ENCODE results near the gene C4orf50.
"Not testable (repeated sequence)": the region's sequence is repeated elsewhere in the genome, so short reads cannot be mapped to it uniquely, and the experiment has no call there.

The C4orf50 gene

DNA sequence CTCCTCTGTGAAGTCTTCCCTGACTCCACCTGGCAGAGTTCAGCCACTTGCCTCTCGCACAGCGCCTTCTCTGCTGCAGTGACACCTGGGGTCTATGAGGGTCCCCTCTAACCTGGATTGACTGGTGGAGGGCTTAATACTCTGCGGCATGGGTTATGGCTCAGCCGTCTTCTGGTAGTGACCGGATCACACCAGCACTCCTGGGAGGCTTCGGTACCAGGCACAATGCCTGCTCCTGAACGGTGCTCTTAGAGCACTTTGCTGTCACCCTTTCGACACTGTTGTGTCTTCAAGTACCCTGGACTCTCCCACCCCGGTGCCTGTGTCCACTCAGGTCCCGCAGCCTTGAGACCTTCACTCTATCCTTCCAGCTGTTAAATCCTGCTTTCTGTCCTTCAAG is 50.0 kb downstream of the C4orf50 start:
- DNase-seq (ENCODE audit: low spot score), result no peak

DNA sequence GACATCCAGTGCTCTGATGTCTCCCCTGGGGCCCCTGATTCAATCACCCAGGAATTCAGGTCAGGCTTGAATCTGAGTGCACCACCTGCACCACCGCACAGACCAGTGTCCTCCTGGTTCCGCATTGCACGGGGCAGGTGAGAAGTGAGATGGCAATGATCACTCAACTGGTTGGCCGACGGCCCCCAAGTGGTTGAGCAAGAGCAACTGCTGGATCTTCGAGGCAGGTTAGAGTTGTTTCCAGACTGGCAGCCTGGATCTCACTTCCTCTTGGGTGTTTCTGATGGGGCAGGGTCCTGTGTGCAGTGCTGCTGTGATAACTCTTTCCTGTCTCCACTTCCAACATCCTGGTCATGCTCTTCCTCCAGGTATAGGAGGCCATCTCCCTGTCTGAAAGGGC is 50.4 kb downstream of the C4orf50 start:
- no peak for DNase-seq (ENCODE audit: low spot score)

DNA sequence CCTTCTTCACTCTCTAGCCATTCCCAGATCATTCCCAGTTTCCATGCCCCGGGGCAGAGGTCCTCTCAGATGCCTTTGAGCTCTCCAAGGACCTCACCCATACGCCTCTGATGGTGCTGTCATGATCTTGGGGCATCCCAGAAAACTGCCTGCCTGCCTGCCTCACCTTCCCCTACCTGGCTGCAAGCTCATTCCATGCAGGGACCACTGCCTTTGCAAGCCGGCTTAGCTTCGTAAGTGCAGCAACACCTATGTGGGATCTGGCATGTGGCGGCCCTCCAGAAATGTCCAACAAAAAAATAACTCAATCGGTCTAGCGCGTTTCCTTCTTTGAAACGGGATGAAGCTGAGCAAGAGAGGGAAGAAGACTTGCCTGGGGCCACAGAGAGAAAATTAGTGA is 53.0 kb downstream of the C4orf50 start:
- DNase-seq (ENCODE audit: low spot score), result no peak

DNA sequence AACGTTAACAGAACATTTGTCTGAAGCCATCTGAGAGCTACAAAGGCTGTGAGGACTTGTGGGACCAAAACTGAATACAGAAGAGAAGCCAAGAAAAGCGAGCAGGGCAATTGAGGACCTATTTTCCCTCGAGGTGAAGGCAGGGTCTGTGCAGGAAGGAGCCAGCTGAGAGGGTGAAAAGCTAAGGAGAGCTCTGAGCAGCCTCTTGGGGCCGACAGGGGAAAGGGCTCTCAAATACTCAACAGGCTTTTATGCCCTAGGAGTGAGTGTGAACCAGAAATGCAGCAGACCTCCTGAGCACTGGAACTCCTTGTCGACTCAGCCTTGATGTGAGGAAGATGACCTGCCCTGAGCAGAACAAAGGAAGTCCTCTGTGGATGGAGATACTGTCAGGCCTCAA is 54.2 kb downstream of the C4orf50 start:
- DNase-seq (ENCODE audit: low spot score), result no peak

DNA sequence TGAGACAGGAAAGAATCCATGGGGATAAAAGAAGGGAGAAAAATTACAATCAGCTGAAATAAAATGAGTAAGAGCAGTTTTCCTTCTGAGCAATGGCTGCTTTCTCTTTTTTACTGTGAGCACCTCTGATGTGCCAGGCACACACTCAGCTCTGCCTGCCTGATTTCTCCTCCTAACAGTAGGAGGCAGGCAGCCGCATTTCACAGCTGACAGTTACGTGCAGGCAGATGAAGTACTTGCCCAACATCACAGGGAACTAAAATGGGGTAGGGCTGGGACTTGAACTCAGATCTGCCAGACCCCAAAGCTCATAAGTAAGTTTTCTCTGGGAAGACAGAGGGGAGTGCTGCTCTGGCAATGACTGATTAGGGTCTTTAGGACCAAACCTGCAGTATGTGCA is 54.6 kb downstream of the C4orf50 start:
- no peak for DNase-seq (ENCODE audit: low spot score)

DNA sequence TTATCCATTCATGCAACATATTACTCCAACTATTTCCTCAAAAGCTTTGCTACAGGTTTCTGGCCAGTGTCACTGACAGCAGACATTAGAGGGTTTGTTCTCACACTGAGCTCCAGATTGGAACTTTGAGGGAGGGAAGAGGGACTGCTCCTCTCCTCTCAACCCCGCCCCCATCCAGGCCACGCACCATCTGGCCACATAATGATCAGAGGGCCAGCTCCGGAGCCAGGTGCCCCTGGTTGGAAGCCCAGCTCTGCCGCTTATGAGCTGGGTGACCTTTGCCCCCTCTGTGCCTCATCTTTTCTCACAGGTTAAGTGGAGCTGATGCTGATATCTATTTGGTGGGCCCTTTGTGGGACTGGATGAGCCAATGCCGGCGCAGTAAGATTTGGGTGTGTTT is 55.8 kb downstream of the C4orf50 start:
- DNase-seq (ENCODE audit: low spot score), result no peak

DNA sequence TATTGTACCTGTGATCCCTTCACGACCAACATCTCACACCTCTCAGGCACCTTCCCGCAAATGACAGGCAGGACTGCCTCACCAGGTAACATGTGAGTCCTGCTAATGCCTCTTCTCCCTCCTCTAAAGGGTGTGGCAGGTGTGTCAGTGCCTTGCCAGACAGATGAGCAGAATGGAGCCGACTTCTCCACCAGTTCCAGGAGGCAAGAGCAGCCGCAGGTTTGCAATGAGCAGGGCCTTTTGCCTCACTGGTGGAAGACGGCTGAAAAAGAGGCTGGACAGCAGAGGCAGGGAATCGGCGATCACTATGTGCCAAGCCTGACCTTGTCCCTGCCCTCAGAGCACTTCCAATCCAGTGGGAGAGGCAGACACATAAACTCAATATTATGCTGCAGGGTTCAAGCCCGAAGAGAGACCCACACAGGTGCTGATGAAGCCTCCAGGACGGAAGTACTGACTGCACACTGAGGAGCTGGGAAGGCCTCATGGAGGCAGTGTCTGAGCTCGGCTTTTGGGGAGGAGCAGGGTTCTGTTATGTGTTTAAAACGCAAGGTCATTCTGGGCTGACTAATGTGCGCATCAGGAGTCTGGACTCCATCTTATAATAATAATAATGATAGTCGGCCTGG is 57.9 kb downstream of the C4orf50 start:
- DNase-seq (ENCODE audit: low spot score), result no peak

DNA sequence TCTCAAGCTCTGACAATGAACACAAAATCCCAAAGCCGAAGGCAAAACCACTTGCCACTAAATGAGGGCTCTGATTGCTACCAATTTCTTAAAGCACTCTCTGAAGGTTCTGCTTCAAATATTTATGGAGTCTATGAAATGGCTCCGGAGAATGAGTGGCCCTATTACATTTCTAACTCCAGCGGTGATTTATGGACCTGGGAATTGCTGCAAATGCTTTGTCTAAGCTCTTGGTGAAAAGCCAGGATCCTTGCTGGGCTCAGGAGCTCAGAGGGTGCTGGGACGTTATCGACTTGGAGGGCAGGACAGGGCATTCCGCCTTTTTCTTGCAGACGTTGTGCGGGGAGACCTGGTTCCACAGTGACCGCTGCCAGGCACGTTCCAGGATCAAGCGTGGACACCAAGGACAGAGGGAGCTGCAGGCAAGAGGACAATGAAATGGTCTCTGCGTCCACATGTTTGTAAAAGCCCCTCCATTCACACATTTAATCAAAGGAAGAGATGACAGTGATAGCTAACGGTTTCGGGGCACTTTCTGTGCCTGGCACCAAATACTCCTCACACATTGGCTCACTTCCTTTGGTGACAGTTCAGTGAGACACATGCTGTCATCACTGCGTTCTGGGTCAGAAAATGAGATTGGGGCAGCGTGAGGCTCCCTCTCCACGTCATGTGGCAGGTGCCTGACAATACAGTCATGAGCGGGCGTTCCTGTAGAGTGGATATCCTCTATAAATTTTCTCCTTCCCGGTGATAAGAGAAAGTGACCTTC is 58.8 kb downstream of the C4orf50 start:
- DNase-seq (ENCODE audit: low spot score), result no peak

DNA sequence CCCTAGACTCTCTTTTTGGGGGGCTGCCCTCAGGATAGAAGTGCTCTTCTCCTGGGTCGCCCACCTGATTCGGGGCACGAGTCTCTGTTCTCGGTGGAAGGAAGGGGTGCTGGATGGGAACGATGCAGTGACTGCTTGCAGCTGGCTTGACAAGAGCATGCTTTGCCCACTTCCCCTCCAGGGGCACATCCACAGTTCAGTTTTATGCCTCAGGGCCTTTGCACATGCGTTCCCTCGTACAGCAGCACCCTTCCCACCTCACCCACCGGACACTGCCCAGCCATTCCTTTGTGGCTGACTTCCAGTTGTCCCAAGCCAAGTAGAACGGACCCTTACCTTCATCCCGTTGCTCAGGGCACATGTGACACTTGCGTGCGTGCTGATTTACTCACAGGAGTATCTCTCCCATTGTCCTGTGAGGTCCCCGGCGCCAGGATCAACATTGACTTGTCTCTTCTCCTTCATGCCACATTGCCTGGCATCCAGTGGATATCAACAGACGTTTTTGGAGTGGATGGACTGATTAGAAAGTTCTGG is 60.0 kb downstream of the C4orf50 start:
- DNase-seq (ENCODE audit: low spot score), result no peak

DNA sequence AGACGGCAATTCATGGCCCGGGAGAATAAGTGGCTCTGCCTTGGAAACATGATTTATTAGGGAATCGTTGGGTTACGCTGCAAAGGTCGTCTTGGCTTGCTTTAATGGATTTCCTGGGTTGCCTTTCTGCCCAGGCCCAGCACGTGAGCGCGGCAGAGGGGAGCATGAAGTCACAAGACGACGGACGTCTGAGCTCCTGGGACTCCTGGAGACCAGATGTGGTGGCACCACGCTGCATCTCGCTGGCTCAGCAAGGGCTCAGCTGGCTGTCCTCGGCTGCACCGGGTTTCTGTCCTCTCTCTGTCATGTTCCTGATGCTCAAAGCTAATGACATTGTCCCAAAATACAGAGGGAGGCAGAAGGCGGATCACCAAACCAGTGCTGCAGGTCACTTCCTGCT is 61.2 kb downstream of the C4orf50 start:
- no peak for DNase-seq (ENCODE audit: low spot score)

DNA sequence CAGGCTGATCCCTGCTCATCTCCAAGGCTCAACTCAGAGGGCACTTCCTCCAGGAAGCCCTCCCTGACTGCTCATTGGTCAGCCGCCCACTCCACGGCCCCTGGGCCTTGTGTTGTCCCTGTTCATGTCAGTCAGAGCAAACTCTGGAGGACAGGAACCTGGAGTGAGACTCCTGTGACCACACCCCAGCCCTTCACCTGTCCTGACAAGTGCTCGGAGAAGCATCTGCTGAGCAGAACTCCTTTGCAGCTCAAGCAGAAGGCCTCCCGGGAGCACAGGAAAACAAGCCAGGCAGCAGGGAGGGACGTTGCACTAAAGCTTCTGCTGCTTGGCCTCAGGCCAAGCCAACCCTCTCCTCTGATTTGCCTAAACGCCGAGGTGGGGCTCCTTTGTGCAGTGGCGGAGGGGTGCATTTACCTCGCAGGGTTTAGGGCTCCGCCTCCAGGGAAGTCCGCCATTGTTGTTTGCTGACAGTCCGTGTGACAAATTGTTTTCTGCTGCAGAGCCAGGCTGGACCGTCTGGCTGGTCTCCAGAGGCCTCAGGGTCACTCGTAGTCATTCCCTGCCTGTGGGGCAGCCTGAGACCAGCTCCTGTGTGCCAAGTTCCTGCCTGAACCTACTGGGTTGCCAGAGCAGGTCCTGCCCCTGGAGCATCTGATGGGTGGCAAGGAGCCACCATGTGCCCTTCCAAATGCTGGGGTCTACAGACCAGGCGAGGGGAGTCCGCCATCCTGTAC is 61.8 kb downstream of the C4orf50 start:
- DNase-seq (ENCODE audit: low spot score), result no peak

DNA sequence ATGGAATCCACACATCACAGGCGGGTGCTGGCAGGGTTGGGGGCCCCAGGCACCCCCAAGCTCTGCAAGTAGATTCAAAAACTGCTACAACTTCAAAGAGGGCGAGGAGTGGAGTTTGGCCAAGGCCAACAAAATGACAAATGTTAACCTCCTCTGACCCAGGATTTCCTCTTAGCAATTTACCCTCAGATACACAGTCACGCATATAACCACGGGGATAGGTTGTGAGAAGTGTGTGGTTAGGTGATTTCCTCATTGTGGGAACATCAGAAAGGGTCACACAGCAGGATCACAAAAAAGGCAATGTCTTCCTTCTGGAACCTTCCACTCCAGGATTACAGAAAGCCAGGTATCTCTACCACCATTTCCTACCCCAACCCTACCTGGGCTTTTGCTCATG is 62.4 kb downstream of the C4orf50 start:
- DNase-seq (ENCODE audit: low spot score), result no peak

DNA sequence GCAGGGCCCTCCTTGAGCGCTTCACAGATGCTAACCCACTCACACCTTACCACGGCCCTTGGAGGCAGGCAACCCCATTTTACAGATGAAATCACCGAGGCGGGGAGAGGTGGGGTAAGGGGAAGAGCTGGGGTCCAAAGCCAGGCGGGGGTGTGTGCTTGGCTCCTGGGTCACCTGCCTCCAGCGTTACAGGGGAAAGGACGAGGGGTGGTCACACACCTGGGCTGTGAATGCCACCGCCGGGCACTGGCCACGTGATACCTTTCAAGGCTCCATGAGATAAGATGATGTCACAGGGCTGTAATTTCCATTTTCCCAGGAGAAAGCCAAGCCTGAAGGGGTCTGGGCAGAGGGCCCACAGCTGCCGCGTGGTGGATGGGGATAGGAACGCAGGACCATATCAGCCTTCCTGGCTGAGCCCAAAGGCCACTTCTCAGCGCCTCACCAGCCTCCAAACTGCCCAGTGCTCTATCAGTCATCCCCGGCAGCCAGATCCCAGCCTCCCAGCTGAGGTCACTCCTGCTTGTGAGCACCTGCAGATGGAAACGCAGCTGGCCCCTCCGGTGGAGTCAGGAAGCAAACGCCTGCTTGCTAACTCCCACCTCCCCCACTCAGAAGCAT is 62.9 kb downstream of the C4orf50 start:
- DNase-seq (ENCODE audit: low spot score), result no peak

DNA sequence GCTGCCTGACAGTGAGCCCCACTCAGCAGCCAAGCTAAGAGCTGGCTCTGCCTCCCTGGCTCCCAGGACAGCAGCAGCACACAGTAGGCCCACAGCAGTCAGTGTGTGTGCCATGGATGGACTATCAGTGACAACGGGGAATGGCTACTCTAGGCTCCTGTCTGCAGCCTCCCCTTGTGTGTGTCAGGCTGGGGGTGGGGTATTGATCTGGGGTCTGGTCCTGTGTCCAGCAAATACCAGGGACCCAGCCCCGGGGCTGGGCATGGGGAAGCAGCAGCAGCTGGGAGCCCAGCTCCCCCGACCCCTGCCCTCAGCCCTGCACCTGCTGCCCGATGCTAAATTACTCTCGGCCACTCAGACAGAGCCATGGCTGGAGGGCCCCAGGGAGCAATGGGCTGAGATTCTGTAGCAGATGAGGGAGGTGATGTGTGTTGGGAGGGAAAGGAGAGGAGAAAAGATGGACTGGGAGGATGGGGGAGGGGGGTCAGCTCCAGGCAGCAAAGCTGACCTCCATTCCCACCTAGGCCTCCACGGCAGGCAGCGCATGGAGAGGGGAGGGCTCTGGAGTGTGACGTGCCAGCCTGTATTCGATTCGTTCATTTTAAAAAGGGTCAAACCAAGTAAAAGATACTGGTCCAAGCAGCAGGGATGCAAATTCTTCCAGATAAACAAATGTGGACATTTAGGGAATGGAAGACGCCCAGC is 64.0 kb downstream of the C4orf50 start:
- DNase-seq (ENCODE audit: low spot score), result no peak

DNA sequence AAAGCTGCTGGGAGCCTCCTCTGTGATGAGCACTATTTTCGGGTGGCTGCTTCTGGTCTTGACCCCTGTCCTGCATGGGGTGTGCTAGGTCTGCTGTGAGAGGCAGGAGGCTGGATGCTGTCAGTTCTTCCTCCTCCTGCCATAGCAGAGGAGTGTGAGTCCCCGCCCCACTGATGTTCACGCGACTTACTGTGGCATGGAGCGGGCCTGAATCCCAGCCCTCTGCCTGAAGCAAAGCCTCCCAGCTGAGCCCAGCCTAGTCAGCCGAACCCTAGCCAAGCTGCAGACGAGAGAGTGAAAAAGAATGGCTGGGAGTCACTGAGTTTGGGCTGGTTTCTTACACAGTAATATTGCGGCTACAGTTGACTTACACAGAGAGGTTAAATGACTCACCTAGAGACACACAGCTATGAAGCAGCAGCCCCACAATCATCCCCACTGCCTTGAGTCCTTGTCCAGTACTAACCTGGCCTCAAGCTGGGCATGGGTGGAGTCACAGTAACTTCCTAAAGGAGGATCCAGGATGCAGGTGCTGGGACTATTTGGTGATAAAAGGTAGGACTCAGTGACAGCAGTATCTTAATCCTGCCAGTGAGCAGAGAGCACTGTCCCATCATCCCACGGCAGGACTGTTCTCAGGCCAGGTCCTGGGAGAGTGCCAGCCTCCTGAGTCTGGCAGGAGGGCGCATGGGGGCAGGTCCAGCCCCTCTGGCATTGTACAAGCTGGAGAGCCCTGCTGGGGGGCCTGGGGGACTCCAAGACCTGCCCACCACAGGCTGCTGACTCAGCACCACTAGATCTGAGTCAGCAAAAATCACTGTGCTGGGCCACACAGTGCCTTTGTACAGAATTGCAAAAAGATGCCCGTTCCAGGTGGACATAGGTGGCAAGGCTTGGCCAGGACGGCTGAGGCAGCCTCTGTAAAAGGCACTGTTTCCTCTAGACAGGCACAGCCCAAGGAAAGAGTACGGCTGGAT is 65.0 kb downstream of the C4orf50 start:
- DNase-seq (ENCODE audit: low spot score), result no peak

DNA sequence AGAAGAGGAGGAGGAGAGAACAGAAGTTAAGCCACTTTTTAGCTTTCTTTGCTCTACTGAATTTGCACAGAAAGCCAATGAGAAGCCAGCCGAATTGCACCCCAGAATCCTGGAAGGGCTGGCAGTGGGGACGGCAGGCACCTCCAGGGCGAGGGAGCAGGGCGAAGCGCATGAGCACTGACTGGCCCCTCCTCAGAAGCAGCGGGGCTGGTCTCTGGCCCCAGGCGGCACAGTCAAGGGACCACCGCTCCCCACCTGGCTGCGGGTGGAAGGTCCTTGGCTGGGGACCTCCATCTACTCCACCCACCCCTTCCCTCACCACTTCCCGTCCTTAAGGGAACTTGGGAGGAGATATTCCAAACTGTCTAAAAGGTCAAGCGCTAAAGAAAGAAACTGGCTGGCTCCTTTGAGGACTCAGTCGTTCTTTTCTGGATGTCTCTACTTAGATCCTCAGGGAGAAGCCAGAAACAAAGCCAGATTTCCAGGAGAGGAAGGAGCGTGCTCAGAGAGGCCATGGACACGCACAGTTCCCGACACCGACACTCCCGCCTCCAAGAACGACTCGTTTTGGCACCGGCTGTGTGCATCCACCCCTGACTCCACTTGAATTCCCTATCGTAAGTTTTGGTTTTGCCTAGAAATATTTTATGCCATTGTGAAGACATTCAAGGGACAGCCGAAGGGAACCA is 65.8 kb downstream of the C4orf50 start:
- DNase-seq (ENCODE audit: low spot score), result no peak

DNA sequence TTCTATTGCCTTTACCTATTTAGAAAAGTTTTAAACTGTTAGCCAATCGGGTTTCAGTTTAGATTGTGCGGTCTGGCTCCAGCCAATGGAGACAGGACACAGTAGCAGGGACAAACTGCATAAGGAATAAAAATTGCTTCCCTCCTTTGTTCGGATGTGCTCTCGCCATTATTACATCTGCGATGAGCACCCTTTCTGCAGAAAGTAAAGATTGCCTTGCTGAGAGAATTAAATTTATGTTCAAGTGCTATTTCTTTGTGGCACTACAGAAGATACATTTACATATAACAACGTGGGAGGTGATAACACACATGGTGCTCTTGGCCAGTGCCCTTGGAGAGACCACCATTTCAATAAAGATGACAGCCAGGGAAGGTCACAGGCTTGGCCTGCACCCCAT is 71.6 kb downstream of the C4orf50 start:
- not testable (repeated sequence) for DNase-seq (ENCODE audit: low spot score)

DNA sequence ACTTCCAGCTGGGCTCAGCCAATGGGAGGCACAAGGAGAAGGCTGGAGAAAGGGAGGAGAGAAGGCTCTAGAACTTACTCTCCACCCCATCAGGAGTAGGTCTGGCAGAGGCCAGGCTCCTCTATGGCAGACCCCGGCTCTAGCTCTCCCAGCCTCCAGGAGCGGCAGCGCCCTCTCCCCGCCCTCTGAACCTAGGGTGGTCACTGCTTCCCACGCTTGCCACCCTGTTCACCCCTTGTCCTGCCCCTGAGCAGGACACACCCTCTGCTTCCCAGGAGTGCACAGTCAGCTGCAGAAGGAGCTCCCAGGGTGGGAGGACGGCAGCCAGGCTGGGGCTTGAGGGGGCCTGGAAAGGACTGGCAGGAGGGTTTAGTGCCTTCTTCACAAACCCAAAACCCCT is 72.3 kb downstream of the C4orf50 start:
- no peak for DNase-seq (ENCODE audit: low spot score)

DNA sequence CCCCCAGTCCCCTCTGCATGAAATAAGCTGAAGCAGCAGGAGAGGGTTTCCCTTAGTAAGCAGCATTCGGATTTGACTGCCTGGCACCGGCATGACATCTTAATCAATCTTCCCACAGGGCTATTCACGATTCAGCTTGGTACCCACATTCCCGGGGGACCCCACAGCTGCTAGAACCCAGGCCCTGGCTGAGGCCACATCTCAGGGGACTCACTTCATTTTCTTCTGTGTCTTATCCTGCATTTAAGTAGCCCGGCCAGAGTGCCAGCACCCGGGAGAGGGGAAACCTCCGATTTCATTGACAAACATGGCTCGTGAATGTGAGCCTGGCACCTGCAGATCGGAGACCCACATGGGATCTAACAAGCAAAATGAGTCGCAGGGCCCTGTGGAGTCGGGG is 73.1 kb downstream of the C4orf50 start:
- DNase-seq (ENCODE audit: low spot score), result no peak

DNA sequence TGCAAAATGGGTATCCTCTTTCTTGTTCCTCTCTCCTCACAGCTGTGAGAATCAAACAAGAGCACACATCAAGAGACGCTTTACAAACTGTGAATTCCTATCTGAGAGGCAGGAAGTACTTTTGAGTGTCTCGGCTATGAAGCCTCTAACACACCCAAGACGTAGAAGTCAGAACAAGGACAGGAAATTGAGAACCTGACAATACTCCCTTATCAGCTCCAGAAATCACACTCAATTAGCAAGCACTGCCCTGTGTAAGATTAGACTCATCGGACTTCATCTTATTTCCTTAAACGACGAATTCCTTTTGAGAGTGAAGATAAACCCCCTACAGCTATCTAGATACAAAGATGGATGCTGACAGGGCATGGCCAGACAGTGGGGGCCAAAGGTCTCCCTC is 74.7 kb downstream of the C4orf50 start:
- DNase-seq (ENCODE audit: low spot score), result no peak

All from activated CD4-positive, alpha-beta T cell treated with anti-CD3 and anti-CD28 coated beads, Interleukin-2, Interleukin-4, amounts not matched to agents 100 ng/mL and 50 ng/mL, durations not matched to agents 16 hours and 8 hours (primary cell).